GM12878 (cell line): ENCODE data around the gene ITPR2. TPM values are rescaled to one million over a fixed set of nuclear protein-coding genes. Genes with fewer than 3 reads are reported as not detected.

Source experiments
- BACH1 ChIP-seq: fragments of 450-650 bp; IDR thresholded peaks from 2 replicates; pipeline ENCODE4 v1.6.1; 2017; ENCODE audit warnings: mild to moderate bottlenecking, borderline replicate concordance
- BMI1 ChIP-seq: fragments of 450-650 bp; IDR thresholded peaks from 2 replicates; pipeline ENCODE4 v1.6.1; 2016; ENCODE audit warnings: mild to moderate bottlenecking, moderate library complexity, borderline replicate concordance
- FOS ChIP-seq: IDR thresholded peaks from 3 replicates; pipeline ENCODE4 v1.6.1; 2011; ENCODE audit warnings: borderline replicate concordance; ENCODE audit not compliant: insufficient read length; ENCODE audit errors: extremely low read depth
- FOXK2 ChIP-seq: fragments of 450-650 bp; IDR thresholded peaks from 2 replicates; pipeline ENCODE4 v1.6.1; 2017; ENCODE audit warnings: mild to moderate bottlenecking, moderate library complexity
- HCFC1 ChIP-seq: fragments of 150-350 bp; IDR thresholded peaks from 2 replicates; pipeline ENCODE4 v1.6.1; 2014; ENCODE audit warnings: low read length
- PAX8 ChIP-seq: fragments of 450-650 bp; IDR thresholded peaks from 2 replicates; pipeline ENCODE4 v1.6.1; 2017; ENCODE audit warnings: mild to moderate bottlenecking, moderate library complexity
- RFX5 ChIP-seq: IDR thresholded peaks from 2 replicates; pipeline ENCODE4 v1.6.1; 2011; ENCODE audit warnings: low read depth, low read length, improper control_type of control experiment
- RUNX3 ChIP-seq: IDR thresholded peaks from 2 replicates; pipeline ENCODE4 v1.6.1; 2012; ENCODE audit warnings: low read length, inconsistent platforms
- SP1 ChIP-seq: IDR thresholded peaks from one replicate; pipeline ENCODE4 v1.6.1; 2011; ENCODE audit warnings: low read depth, low read length
- SREBF1 ChIP-seq: IDR thresholded peaks from 2 replicates; pipeline ENCODE4 v1.6.1; 2012; ENCODE audit warnings: mild to moderate bottlenecking, low read length
- TCF12 ChIP-seq: IDR thresholded peaks from 2 replicates; pipeline ENCODE4 v1.6.1; 2011; ENCODE audit warnings: low read depth, mild to moderate bottlenecking, low read length
- USF1 ChIP-seq: IDR thresholded peaks from 2 replicates; pipeline ENCODE4 v1.6.1; 2011; ENCODE audit warnings: borderline replicate concordance, low read depth, mild to moderate bottlenecking, moderate library complexity, mixed read lengths, low read length; ENCODE audit not compliant: insufficient read depth; ENCODE audit errors: extremely low read length
- YY1 ChIP-seq: IDR thresholded peaks from 2 replicates; pipeline ENCODE4 v1.6.1; 2011; ENCODE audit warnings: low read depth, mild to moderate bottlenecking, low read length
- ZBTB11 ChIP-seq: fragments of 450-650 bp; formaldehyde crosslinking; IDR thresholded peaks from 2 replicates; pipeline ENCODE4 v1.5.0; 2022; ENCODE audit warnings: mild to moderate bottlenecking, missing genetic modification characterization
- polyA plus RNA-seq, 11 experiments: library from polyadenylated mRNA; depleted of rRNA in 4 of 11; unstranded in 6 of 11; stranded (reverse) in 5 of 11; fragments of >200 nt; fragmentation: Nextera tagmentation in 4 of 11; fragmentation: Illumina TruSeq in 1 of 11; extraction: Ambion mirVana in 4 of 11; extraction: Trizol in 1 of 11; gene quantifications; 1 replicate in 1 of 11; 2 replicates in 10 of 11; pipeline versions ENCODE4 v1.2.1 to v1.2.3, GENCODE V29; 2011 to 2016; ENCODE audit warnings: inconsistent platforms in 2 of 11, missing spikeins in 2 of 11, low read depth in 1 of 11
- total RNA-seq, 4 experiments: library from RNA; depleted of rRNA in 3 of 4; stranded (reverse); fragments of >200 nt in 3 of 4; fragmentation: Illumina TruSeq in 1 of 4; extraction: Trizol in 1 of 4; gene quantifications; 2 replicates each; pipeline versions ENCODE4 v1.2.1 to v1.2.3, GENCODE V29; 2013 to 2021
- TF ChIP-seq, protein P1 (sequence below): fragments of 450-650 bp; formaldehyde crosslinking; IDR thresholded peaks from 2 replicates; pipeline ENCODE4 v1.4.0; 2022; ENCODE audit warnings: mild to moderate bottlenecking, moderate library complexity
- TF ChIP-seq, protein P2 (sequence below): IDR thresholded peaks from 2 replicates; pipeline ENCODE4 v1.6.1; 2012; ENCODE audit warnings: low read depth, low read length, improper control_type of control experiment
- TF ChIP-seq, protein P3 (sequence below): fragments of 450-650 bp; IDR thresholded peaks from 2 replicates; pipeline ENCODE4 v1.6.1; 2017; ENCODE audit warnings: borderline replicate concordance

Gene ITPR2
- total and polyA plus RNA-seq, 10 of the 15 experiments (the other 5 are each of a cell fraction or from before 2014, with no cell fraction given), result 7.5 to 76.2 (median 47.1) TPM

GRCh38 chr12:26728205-26729050, 104.6 kb downstream of the ITPR2 start (continued):
- TF ChIP-seq, protein P1, sequence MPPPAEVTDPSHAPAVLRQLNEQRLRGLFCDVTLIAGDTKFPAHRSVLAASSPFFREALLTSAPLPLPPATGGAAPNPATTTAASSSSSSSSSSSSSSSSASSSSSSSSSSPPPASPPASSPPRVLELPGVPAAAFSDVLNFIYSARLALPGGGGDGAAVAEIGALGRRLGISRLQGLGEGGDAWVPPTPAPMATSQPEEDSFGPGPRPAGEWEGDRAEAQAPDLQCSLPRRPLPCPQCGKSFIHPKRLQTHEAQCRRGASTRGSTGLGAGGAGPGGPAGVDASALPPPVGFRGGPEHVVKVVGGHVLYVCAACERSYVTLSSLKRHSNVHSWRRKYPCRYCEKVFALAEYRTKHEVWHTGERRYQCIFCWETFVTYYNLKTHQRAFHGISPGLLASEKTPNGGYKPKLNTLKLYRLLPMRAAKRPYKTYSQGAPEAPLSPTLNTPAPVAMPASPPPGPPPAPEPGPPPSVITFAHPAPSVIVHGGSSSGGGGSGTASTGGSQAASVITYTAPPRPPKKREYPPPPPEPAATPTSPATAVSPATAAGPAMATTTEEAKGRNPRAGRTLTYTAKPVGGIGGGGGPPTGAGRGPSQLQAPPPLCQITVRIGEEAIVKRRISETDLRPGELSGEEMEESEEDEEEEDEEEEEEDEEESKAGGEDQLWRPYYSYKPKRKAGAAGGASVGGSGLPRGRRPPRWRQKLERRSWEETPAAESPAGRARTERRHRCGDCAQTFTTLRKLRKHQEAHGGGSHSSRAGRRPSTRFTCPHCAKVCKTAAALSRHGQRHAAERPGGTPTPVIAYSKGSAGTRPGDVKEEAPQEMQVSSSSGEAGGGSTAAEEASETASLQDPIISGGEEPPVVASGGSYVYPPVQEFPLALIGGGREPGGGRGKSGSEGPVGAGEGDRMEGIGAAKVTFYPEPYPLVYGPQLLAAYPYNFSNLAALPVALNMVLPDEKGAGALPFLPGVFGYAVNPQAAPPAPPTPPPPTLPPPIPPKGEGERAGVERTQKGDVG, result no peak
- TF ChIP-seq, protein P2, sequence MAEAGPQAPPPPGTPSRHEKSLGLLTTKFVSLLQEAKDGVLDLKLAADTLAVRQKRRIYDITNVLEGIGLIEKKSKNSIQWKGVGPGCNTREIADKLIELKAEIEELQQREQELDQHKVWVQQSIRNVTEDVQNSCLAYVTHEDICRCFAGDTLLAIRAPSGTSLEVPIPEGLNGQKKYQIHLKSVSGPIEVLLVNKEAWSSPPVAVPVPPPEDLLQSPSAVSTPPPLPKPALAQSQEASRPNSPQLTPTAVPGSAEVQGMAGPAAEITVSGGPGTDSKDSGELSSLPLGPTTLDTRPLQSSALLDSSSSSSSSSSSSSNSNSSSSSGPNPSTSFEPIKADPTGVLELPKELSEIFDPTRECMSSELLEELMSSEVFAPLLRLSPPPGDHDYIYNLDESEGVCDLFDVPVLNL, result no peak
- TF ChIP-seq PAX8 (no peak), TCF12 (peak; percentile 82), HCFC1 (no peak), FOS (no peak), RUNX3 (peak; percentile 85), SP1 (peak; percentile 54), FOXK2 (no peak), USF1 (no peak), BACH1 (peak; percentile 64; the same call in 1 of the 2 replicates), YY1 (no peak), BMI1 (peak; percentile 34; the same call in 1 of the 2 replicates), SREBF1 (no peak), RFX5 (no peak), ZBTB11 (CRISPR knock-in tag) (no peak)
- TF ChIP-seq, protein P3, sequence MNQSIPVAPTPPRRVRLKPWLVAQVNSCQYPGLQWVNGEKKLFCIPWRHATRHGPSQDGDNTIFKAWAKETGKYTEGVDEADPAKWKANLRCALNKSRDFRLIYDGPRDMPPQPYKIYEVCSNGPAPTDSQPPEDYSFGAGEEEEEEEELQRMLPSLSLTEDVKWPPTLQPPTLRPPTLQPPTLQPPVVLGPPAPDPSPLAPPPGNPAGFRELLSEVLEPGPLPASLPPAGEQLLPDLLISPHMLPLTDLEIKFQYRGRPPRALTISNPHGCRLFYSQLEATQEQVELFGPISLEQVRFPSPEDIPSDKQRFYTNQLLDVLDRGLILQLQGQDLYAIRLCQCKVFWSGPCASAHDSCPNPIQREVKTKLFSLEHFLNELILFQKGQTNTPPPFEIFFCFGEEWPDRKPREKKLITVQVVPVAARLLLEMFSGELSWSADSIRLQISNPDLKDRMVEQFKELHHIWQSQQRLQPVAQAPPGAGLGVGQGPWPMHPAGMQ, result no peak
